Type B pancreatic cell (in vitro differentiated cells): ENCODE measurements around the gene ACHE. TPM values are rescaled to one million over a fixed set of nuclear protein-coding genes. Genes with fewer than 3 reads are reported as not detected.

Source experiments
- DNase-seq: peaks from one replicate; pipeline ENCODE4 v3.0.0; 2021; ENCODE audit warnings: mixed read lengths; ENCODE audit not compliant: unreplicated experiment; ENCODE audit errors: extremely low spot score
- H3K27ac Mint-ChIP-seq: 2 replicates; pipeline ENCODE4 v1.8.0; 2021; ENCODE audit warnings: mild to moderate bottlenecking, mixed read lengths
- H3K27me3 Mint-ChIP-seq: 2 replicates; pipeline ENCODE4 v1.8.0; 2021; ENCODE audit warnings: mixed read lengths
- H3K36me3 Mint-ChIP-seq: 2 replicates; pipeline ENCODE4 v1.8.0; 2021; ENCODE audit warnings: mixed read lengths
- H3K4me1 Mint-ChIP-seq: one replicate; pipeline ENCODE4 v1.8.0; 2021; ENCODE audit warnings: mixed read lengths; ENCODE audit not compliant: unreplicated experiment
- H3K4me3 Mint-ChIP-seq: 2 replicates; pipeline ENCODE4 v1.8.0; 2021; ENCODE audit warnings: mild to moderate bottlenecking, mixed read lengths
- H3K9me3 Mint-ChIP-seq: 2 replicates; pipeline ENCODE4 v1.8.0; 2021; ENCODE audit warnings: mixed read lengths
- total RNA-seq: library from RNA; stranded (reverse); gene quantifications from 2 replicates; pipeline ENCODE4 v1.2.1, GENCODE V29; 2021; ENCODE audit warnings: low replicate concordance
- TF ChIP-seq, protein P1 (sequence below): fragments of 200-600 bp; sonication (generic); conservative IDR thresholded peaks from 2 replicates; pipeline ENCODE4 v1.5.0; 2021; ENCODE audit warnings: antibody characterized with exemption, mild to moderate bottlenecking

ACHE gene
- total RNA-seq, 1 donor from 2014 or later, result 7.1 TPM

DNA sequence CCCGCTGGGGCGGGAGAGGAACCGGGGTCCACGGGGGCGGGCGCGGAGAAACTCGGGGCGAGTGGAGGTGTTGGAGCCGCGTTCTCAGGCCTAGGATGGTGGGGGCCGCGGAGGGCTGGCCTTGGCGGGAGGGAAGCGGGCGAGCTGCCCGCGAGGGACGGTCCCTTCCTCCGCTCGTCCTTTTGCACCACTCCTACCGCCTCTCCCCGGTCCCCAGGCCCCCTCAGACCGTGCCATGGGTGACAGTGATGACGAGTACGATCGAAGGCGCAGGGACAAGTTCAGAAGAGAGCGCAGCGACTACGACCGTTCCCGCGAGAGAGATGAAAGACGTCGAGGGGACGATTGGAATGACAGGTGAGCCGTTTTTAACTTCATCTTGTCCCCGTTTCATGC, 20.3 kb downstream of the ACHE start:
- TF ChIP-seq, protein P1, sequence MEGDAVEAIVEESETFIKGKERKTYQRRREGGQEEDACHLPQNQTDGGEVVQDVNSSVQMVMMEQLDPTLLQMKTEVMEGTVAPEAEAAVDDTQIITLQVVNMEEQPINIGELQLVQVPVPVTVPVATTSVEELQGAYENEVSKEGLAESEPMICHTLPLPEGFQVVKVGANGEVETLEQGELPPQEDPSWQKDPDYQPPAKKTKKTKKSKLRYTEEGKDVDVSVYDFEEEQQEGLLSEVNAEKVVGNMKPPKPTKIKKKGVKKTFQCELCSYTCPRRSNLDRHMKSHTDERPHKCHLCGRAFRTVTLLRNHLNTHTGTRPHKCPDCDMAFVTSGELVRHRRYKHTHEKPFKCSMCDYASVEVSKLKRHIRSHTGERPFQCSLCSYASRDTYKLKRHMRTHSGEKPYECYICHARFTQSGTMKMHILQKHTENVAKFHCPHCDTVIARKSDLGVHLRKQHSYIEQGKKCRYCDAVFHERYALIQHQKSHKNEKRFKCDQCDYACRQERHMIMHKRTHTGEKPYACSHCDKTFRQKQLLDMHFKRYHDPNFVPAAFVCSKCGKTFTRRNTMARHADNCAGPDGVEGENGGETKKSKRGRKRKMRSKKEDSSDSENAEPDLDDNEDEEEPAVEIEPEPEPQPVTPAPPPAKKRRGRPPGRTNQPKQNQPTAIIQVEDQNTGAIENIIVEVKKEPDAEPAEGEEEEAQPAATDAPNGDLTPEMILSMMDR, result no peak
- Mint-ChIP-seq H3K9me3 (no peaks in the 10 kb centered on the region), H3K27me3 (no peaks in the 10 kb centered on the region), H3K4me1 (peaks cover 38% of the 10 kb centered on the region), H3K27ac (peak overlapping the region; percentile 99), H3K36me3 (peaks cover 46% of the 10 kb centered on the region), H3K4me3 (peak overlapping the region; percentile 99)
- no peak for DNase-seq

DNA sequence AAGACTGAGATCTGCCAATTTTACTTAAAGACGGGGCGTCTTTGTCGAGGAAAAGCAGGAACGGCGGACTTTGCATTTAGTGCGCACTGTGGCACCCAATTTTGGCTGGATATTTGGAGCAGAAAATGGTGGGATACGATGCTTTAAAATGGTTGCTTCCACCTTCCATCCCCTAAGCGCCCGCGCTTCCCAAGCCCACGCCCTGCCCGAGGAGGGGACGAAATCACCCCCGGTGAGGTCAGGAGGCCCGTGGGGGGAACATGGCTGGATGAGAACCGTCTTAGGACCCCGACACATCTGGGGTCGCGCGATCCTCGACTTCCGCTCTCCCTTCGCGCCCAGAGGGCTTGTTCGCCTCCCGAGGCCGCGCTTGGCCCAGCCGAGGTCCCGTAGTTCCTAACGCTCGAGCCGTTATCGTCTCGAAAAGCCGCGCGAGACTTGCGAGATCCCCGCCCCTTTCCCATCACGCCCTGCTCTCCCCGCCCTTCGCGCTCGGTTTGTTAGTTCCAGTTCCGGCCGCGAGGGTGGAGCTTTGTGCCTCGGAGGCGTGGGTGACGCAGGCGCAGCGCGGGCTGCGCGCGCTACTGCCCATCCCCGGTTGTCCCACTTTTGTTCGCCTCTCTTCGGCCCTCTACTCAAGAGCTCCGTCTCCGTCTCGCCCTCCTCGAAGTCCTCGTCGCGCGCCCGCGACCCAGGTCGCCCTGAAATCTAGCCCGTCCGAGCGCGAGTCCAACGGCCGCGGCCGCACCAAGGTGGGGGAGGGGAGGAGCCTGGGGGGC, 20.9 kb downstream of the ACHE start, which contains the start of gene SRRT:
Gene SRRT, plus strand, starts transcription at position 527 of the 779 bp plus-strand sequence. CDS start 488 bp downstream, outside the sequence.
- Mint-ChIP-seq H3K27me3 (no peaks in the 10 kb centered on the region), H3K27ac (peak within 1 kb of the TSS; percentile 99), H3K36me3 (peaks cover 43% of the 10 kb centered on the region), H3K9me3 (no peaks in the 10 kb centered on the region), H3K4me1 (peaks cover 35% of the 10 kb centered on the region), H3K4me3 (peak within 1 kb of the TSS; percentile 99)
- peak; percentile 98 for DNase-seq
- TF ChIP-seq, protein P1, result peak; percentile 69

DNA sequence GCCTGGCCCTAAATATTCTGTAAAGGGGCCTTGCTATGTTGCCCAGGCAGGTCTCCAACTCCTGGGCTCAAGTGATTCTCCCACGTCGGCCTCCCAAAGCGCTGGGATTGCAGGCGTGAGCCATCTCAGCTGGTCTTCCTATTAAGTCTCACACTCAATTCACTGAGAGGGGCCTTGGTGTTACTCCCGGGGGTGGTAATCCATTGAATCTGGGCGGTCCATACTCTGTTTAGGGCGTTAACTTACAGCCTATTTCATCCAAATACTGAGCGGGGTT, 21.4 kb downstream of the ACHE start:
- peak overlapping the region; percentile 99 for H3K4me3 Mint-ChIP-seq
- H3K36me3 Mint-ChIP-seq, result peaks cover 41% of the 10 kb centered on the region
- no peaks in the 10 kb centered on the region for H3K27me3 Mint-ChIP-seq
- no peak for DNase-seq
- TF ChIP-seq, protein P1, result no peak
- peak overlapping the region; percentile 99 for H3K27ac Mint-ChIP-seq
- peaks cover 33% of the 10 kb centered on the region for H3K4me1 Mint-ChIP-seq
- no peaks in the 10 kb centered on the region for H3K9me3 Mint-ChIP-seq

DNA sequence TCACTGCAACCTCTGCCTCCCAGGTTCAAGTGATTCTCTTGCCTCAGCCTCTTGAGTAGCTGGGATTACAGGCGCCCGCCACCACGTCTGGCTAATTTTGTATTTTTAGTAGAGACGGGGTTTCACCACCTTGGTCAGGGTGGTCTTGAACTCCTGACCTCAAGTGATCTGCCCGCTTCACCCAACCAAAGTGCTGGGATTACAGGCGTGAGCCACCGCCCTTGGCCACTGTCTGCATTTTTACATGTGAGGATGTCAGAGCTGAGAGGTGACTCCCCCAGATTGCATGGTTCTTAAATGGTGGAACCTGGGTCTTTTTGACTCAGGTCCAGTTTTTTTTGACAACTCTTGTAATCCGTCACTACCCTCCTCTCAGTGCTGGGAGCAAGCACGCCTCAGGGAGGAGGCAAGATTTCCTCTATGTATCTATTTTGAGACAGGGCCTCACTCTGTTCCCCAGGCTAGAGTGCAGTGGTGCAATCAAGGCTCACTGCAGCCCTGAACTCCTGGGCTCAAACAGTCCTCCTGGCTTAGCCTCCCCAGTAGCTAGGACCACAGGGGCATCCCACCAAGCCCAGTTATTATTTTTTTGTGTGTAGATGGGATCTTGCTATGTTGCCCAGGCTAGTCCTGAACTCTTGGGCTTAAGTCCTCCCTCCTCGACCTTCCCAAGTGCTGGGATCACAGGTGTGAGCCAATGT, 21.9 kb downstream of the ACHE start:
- no peaks in the 10 kb centered on the region for H3K9me3 Mint-ChIP-seq
- H3K4me3 Mint-ChIP-seq, result peak overlapping the region; percentile 99
- H3K4me1 Mint-ChIP-seq, result peaks cover 30% of the 10 kb centered on the region
- DNase-seq, result no peak
- no peaks in the 10 kb centered on the region for H3K27me3 Mint-ChIP-seq
- H3K36me3 Mint-ChIP-seq, result peaks cover 39% of the 10 kb centered on the region
- H3K27ac Mint-ChIP-seq, result peak overlapping the region; percentile 99
- TF ChIP-seq, protein P1, result no peak

DNA sequence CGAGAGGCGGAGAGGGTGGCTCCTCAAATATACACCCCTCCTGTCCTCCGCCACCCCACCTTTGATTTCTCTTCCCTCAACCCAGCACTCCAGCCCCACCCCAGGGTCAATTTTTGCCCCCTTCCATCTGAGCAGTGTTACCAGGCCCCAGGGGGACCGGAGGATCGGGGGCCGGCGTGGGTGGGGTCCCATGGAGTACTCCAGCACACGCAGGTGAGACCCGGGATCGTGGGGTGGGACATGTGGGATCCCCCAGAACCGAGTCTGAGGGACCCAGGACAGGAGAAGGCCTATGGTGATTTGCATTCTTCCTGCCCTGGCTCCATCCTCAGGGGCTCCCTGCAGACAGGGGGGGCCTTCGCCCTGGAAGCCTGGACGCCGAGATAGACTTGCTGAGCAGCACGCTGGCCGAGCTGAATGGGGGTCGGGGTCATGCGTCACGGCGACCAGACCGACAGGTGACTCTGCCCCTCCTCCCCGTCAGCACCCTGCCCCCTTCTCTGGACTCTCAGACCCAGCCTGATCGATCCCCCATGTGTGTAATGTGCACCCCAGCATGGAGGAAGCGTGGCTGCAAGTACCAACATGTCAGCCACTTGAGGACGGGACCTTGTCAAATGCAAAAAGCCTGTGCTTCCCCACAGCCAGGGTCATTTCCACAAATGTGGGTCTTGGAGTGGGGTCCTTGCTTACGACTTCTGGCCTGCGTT, 27.8 kb downstream of the ACHE start:
- TF ChIP-seq, protein P1, result no peak
- Mint-ChIP-seq H3K36me3 (peaks cover 12% of the 10 kb centered on the region), H3K27me3 (no peaks in the 10 kb centered on the region), H3K9me3 (no peaks in the 10 kb centered on the region), H3K27ac (peak overlapping the region; percentile 98), H3K4me3 (peak overlapping the region; percentile 97), H3K4me1 (peaks cover 9% of the 10 kb centered on the region)
- no peak for DNase-seq
